ENCODE measurements around the gene ZNF786. TPM values are rescaled to one million over a fixed set of nuclear protein-coding genes. Genes with fewer than 3 reads are reported as not detected.

ZNF786 gene
- total RNA-seq, 2 experiments from 2014 or later, result 2.7 to 3.5 TPM

DNA sequence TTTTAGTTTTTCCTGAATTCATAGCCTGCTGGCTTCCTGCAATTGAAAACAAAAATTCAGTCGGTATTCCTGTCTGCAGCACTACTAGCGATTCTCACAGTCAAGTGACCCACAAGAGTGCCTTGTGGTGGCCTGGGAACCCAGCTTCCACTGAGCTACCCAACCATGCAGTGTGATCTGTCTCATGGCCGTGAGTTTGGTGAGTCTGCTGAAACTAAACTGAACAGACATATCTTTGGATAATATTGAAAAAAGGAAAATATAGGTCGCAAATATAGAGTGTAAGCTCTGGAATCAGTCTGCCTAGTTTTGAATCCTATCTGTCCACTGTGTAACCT is 18.1 kb downstream of the ZNF786 start:
- H3K27me3 ChIP-seq (ENCODE audit: control insufficient read depth in 1 of 2, insufficient read depth in 2 of 2, low read length in 2 of 2), result no peaks in the 10 kb centered on the region
- ChIA-PET POLR2A (interaction anchor here (0.6 to 1.2 kb wide), 4 partner anchors 15 to 89 kb away, joined by 3 to 4 read pairs (median 3); partner anchors contain the start of gene ZNF398), CTCF (interaction anchor here (0.7 to 1.5 kb wide), 2 partner anchors 17 to 67 kb away, joined by 3 to 4 read pairs; no protein-coding TSS in a partner anchor)
- DNase-seq (no peak), ATAC-seq (ENCODE audit: poor library complexity) (no peak)
- Mint-ChIP-seq H3K27me3 (no peaks in the 10 kb centered on the region), H3K4me1 (ENCODE audit: low read depth) (peaks cover 19% of the 10 kb centered on the region), H3K27ac (peak overlapping the region; percentile 43), H3K36me3 (ENCODE audit: low read depth) (peaks cover 50% of the 10 kb centered on the region), H3K9me3 (no peaks in the 10 kb centered on the region), H3K4me3 (no peak overlapping the region)
- H3K27ac ChIP-seq (ENCODE audit: low read depth in 1 of 2, low read length in 2 of 2), result peak overlapping the region in 1 of 2 donors; percentile 34
- peaks cover 0 to 13% of the 10 kb centered on the region in 2 experiments for H3K9me3 ChIP-seq (ENCODE audit: control insufficient read depth in 1 of 2, insufficient read depth in 1 of 2, low read length in 2 of 2)
- H3K4me3 ChIP-seq (ENCODE audit: low read length), result no peak overlapping the region
- intact Hi-C loops (cut with DNase I, micrococcal nuclease), result no loop called here
- peaks cover 38% of the 10 kb centered on the region for H3K36me3 ChIP-seq (ENCODE audit: insufficient read depth, low read length)
- TF ChIP-seq, protein P1, sequence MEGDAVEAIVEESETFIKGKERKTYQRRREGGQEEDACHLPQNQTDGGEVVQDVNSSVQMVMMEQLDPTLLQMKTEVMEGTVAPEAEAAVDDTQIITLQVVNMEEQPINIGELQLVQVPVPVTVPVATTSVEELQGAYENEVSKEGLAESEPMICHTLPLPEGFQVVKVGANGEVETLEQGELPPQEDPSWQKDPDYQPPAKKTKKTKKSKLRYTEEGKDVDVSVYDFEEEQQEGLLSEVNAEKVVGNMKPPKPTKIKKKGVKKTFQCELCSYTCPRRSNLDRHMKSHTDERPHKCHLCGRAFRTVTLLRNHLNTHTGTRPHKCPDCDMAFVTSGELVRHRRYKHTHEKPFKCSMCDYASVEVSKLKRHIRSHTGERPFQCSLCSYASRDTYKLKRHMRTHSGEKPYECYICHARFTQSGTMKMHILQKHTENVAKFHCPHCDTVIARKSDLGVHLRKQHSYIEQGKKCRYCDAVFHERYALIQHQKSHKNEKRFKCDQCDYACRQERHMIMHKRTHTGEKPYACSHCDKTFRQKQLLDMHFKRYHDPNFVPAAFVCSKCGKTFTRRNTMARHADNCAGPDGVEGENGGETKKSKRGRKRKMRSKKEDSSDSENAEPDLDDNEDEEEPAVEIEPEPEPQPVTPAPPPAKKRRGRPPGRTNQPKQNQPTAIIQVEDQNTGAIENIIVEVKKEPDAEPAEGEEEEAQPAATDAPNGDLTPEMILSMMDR (IDR thresholded peaks at IDR 0.05), result no peak
- H3K4me1 ChIP-seq (ENCODE audit: insufficient read depth, low read length), result peaks cover 11% of the 10 kb centered on the region

- intact Hi-C loops (cut with DNase I, micrococcal nuclease), result loop anchor here in 1 of 2 experiments (1.0 kb wide), 1 partner anchor 18 kb away; the partner anchor contains the start of gene ZNF786
- DNase-seq (peak; percentile 23 to 81 (median 44)), ATAC-seq (ENCODE audit: poor library complexity) (peak; percentile 76)
- ChIA-PET POLR2A (interaction anchor here (0.7 to 1.2 kb wide), 3 partner anchors 43 to 88 kb away, joined by 3 read pairs; partner anchors contain the start of gene ZNF398), CTCF (interaction anchor here (0.5 to 0.9 kb wide), 3 partner anchors 16 to 66 kb away, joined by 3 read pairs; no protein-coding TSS in a partner anchor)
- Mint-ChIP-seq H3K4me1 (ENCODE audit: low read depth) (peaks cover 15% of the 10 kb centered on the region), H3K27ac (peak overlapping the region; percentile 43), H3K4me3 (no peak overlapping the region), H3K36me3 (ENCODE audit: low read depth) (peaks cover 45% of the 10 kb centered on the region), H3K27me3 (no peaks in the 10 kb centered on the region), H3K9me3 (no peaks in the 10 kb centered on the region)
- Histone ChIP-seq H3K27me3 (ENCODE audit: control insufficient read depth in 1 of 2, insufficient read depth in 2 of 2, low read length in 2 of 2) (no peaks in the 10 kb centered on the region), H3K36me3 (ENCODE audit: insufficient read depth, low read length) (peaks cover 35% of the 10 kb centered on the region), H3K27ac (ENCODE audit: low read depth in 1 of 2, low read length in 2 of 2) (peak overlapping the region in 1 of 2 donors; percentile 34), H3K9me3 (ENCODE audit: control insufficient read depth in 1 of 2, insufficient read depth in 1 of 2, low read length in 2 of 2) (peaks cover 0 to 13% of the 10 kb centered on the region in 2 experiments), H3K4me3 (ENCODE audit: low read length) (no peak overlapping the region), H3K4me1 (ENCODE audit: insufficient read depth, low read length) (peaks cover 11% of the 10 kb centered on the region)
- TF ChIP-seq, protein P1 (IDR thresholded peaks at IDR 0.05), result no peak
Measured at GRCh38 chr7:149071641-149072437, 18.7 kb downstream of the ZNF786 start.

GRCh38 chr7:149071182-149071635 is 19.3 kb downstream of the ZNF786 start:
- H3K4me3 Mint-ChIP-seq, result no peak overlapping the region
- no peak overlapping the region for H3K27ac ChIP-seq (ENCODE audit: low read depth in 1 of 2, low read length in 2 of 2)
- peaks cover 11% of the 10 kb centered on the region for H3K4me1 ChIP-seq (ENCODE audit: insufficient read depth, low read length)
- no peak overlapping the region for H3K4me3 ChIP-seq (ENCODE audit: low read length)
- POLR2A ChIA-PET, result interaction anchor here (1.0 kb wide), 1 partner anchor 87 kb away, joined by 3 read pairs; no protein-coding TSS in a partner anchor
- peaks cover 40% of the 10 kb centered on the region for H3K36me3 Mint-ChIP-seq (ENCODE audit: low read depth)
- H3K27ac Mint-ChIP-seq, result no peak overlapping the region
- TF ChIP-seq, protein P1 (IDR thresholded peaks at IDR 0.05), result no peak
- H3K27me3 Mint-ChIP-seq, result no peaks in the 10 kb centered on the region
- H3K36me3 ChIP-seq (ENCODE audit: insufficient read depth, low read length), result peaks cover 33% of the 10 kb centered on the region
- H3K9me3 ChIP-seq (ENCODE audit: control insufficient read depth in 1 of 2, insufficient read depth in 1 of 2, low read length in 2 of 2), result peaks cover 0 to 13% of the 10 kb centered on the region in 2 experiments
- CTCF ChIA-PET, result interaction anchor here (0.9 kb wide), 1 partner anchor 65 kb away, joined by 3 read pairs; no protein-coding TSS in a partner anchor
- intact Hi-C loops (cut with DNase I, micrococcal nuclease), result loop anchor here in 1 of 2 experiments (1.0 kb wide), 1 partner anchor 19 kb away; the partner anchor contains the start of gene ZNF786
- H3K27me3 ChIP-seq (ENCODE audit: control insufficient read depth in 1 of 2, insufficient read depth in 2 of 2, low read length in 2 of 2), result no peaks in the 10 kb centered on the region
- ATAC-seq (ENCODE audit: poor library complexity) (no peak), DNase-seq (no peak)
- H3K4me1 Mint-ChIP-seq (ENCODE audit: low read depth), result peaks cover 13% of the 10 kb centered on the region
- no peaks in the 10 kb centered on the region for H3K9me3 Mint-ChIP-seq

All from CD4-positive, alpha-beta T cell (primary cell).